SH-SY5Y (cell line): Measurements from ENCODE around the gene YWHAG.

Experiments
- GATA2 ChIP-seq: IDR thresholded peaks from 2 replicates; pipeline ENCODE4 v1.6.1; 2011; ENCODE audit warnings: mild to moderate bottlenecking, low read depth, low read length
- GATA3 ChIP-seq: IDR thresholded peaks from 2 replicates; pipeline ENCODE4 v1.6.1; 2011; ENCODE audit warnings: low read depth, mild to moderate bottlenecking, low read length, moderate library complexity

- no peak for TF ChIP-seq GATA2
- no peak for TF ChIP-seq GATA3
Measured at GRCh38 chr7:76281006-76281705, 77.6 kb downstream of the YWHAG start.
